ENCODE data around the gene NETO1. TPM values are rescaled to one million over a fixed set of nuclear protein-coding genes. Genes with fewer than 3 reads are reported as not detected.

The NETO1 gene, protein sequence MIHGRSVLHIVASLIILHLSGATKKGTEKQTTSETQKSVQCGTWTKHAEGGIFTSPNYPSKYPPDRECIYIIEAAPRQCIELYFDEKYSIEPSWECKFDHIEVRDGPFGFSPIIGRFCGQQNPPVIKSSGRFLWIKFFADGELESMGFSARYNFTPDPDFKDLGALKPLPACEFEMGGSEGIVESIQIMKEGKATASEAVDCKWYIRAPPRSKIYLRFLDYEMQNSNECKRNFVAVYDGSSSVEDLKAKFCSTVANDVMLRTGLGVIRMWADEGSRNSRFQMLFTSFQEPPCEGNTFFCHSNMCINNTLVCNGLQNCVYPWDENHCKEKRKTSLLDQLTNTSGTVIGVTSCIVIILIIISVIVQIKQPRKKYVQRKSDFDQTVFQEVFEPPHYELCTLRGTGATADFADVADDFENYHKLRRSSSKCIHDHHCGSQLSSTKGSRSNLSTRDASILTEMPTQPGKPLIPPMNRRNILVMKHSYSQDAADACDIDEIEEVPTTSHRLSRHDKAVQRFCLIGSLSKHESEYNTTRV
- total RNA-seq (not detected), polyA plus RNA-seq (ENCODE audit: insufficient read length in 6 of 6) (under 1 TPM in 4 of 6 donors, not detected in 2; 0.14 to 0.59 (median 0.36) TPM)
- long read RNA-seq, donor 1, result 0 reads
- long read RNA-seq, donor 2, result 0 reads
- long read RNA-seq, donor 3, result 0 reads
- long read RNA-seq, donor 4, result 0 reads
- long read RNA-seq, donor 5, result 0 reads
- long read RNA-seq, donor 6, result 0 reads
- long read RNA-seq, donor 7, result 0 reads
- long read RNA-seq, donor 8, result 0 reads
- long read RNA-seq, donor 9, result 0 reads
- long read RNA-seq, donor 10, result 0 reads
- long read RNA-seq, donor 11, result 0 reads
- long read RNA-seq, donor 12, result 0 reads

- TF ChIP-seq CTCF (IDR thresholded peaks at IDR 0.05), result no peak
- Histone ChIP-seq H3K4me3 (peak within 1 kb of the TSS in 1 of 2 donors; percentile 24), H3K36me3 (no peaks in the 10 kb centered on the region), H3K4me1 (peaks cover 0 to 12% of the 10 kb centered on the region in 2 donors), H3K27me3 (peaks cover 37 to 63% of the 10 kb centered on the region in 2 donors), H3K9me3 (no peaks in the 10 kb centered on the region), H3K27ac (no peak within 1 kb of the TSS)
- intact Hi-C loops (cut with DNase I), result no loop called here
- DNase-seq (peak in 1 of 4 donors; percentile 67), ATAC-seq (no peak)
These were observed at the start of gene NETO1 for GRCh38 chr18:72867746-72868584. TSS of gene NETO1 (minus strand) at chr18:72867987. CDS start at chr18:72867291, 696 bp downstream.

- no peaks in the 10 kb centered on the region for H3K36me3 ChIP-seq
- no peak for ATAC-seq
- H3K27ac ChIP-seq, result no peak overlapping the region
- DNase-seq, result no peak
- no peak for TF ChIP-seq CTCF (IDR thresholded peaks at IDR 0.05)
- no peaks in the 10 kb centered on the region for H3K9me3 ChIP-seq
- H3K4me3 ChIP-seq, result no peak overlapping the region
- H3K27me3 ChIP-seq, result no peaks in the 10 kb centered on the region
- no peaks in the 10 kb centered on the region for H3K4me1 ChIP-seq
- intact Hi-C loops (cut with DNase I), result no loop called here
These were observed 42.3 kb upstream of the NETO1 start for GRCh38 chr18:72910045-72910444.

- Histone ChIP-seq H3K4me3 (no peak overlapping the region), H3K4me1 (no peaks in the 10 kb centered on the region), H3K36me3 (no peaks in the 10 kb centered on the region), H3K27ac (no peak overlapping the region), H3K27me3 (no peaks in the 10 kb centered on the region), H3K9me3 (no peaks in the 10 kb centered on the region)
- ATAC-seq (no peak), DNase-seq (no peak)
- intact Hi-C loops (cut with DNase I), result no loop called here
- TF ChIP-seq CTCF (IDR thresholded peaks at IDR 0.05), result no peak
These were observed 40.4 kb upstream of the NETO1 start for GRCh38 chr18:72908181-72908580.

GRCh38 chr18:72903033-72903432 is 35.2 kb upstream of the NETO1 start:
- TF ChIP-seq CTCF (IDR thresholded peaks at IDR 0.05), result no peak
- Histone ChIP-seq H3K27me3 (no peaks in the 10 kb centered on the region), H3K9me3 (no peaks in the 10 kb centered on the region), H3K27ac (no peak overlapping the region), H3K36me3 (no peaks in the 10 kb centered on the region), H3K4me1 (no peaks in the 10 kb centered on the region), H3K4me3 (no peak overlapping the region)
- intact Hi-C loops (cut with DNase I), result no loop called here
- DNase-seq, result no peak
- ATAC-seq, result no peak

All from left lung (tissue), 14 donors.